DMS53 treated with DMSO at 0.1 percent for 48 hours (cell line): ENCODE data around the gene STAC.
A peak's percentile ranks its signal among the peaks of the same experiment; 100 is the strongest.
"Not testable (repeated sequence)": the region's sequence is repeated elsewhere in the genome, so short reads cannot be mapped to it uniquely, and the experiment has no call there.

Experiments used
- DNase-seq: peaks from one replicate; lab custom pipeline; 2025; ENCODE audit not compliant: unreplicated experiment; lab: John Stamatoyannopoulos, UW

Gene STAC

DNA sequence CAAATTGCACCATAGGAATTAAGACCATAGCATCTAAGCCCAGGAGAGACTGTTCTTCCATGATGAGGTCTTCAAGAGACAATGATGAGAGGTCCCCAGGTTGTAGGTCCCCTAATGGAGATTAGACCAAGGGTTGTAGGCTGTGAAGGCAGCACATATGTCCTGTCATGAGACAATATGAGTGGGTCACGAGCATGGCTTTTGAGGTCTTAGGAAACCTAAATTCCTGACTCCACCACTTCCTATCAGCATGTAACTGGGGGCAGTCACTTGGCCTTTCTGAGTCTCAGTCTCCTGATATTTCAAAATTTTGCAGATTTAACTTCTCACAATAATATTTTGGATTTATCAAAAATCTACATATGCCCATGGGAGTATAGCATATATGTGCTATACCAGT, 31.3 kb downstream of the STAC start:
- DNase-seq, result no peak

DNA sequence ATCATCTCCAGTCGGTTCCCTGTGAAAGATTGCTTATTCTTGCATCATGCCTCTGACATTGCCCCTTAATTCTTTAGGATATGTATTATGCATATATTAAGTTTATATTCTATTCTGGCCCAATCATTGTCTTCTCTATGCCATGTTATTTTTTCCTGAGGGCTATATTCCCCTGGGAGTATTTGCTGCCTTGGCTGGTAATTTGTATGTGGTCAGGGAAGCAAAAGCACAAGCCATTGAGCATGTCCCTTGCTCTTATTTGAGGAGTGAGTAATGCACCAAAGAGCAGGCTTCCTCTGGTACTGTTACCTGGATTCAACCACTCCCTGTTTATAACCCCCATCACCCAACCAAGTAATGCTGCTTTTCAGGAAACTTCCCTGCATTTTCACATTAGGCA, 36.3 kb downstream of the STAC start:
- DNase-seq, result peak; percentile 15

DNA sequence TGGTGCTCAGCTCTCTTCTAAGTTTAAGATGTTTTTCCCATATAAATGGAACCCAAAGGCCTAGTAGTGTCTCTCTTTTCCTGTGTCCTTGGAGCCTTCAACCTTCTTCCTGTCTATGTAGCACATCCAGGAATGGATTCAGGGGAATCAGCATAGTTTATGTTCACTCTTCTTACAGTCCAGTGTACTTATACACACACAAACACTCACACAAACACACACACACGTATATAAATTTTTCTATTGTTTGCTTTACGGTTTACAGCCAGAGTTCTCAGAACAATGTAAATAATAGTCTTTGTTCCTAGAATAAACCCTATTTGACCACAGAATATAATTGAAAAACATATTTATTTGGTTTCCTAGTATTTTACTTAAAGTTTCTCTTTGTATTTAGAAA, 36.9 kb downstream of the STAC start:
- DNase-seq, result peak; percentile 42

DNA sequence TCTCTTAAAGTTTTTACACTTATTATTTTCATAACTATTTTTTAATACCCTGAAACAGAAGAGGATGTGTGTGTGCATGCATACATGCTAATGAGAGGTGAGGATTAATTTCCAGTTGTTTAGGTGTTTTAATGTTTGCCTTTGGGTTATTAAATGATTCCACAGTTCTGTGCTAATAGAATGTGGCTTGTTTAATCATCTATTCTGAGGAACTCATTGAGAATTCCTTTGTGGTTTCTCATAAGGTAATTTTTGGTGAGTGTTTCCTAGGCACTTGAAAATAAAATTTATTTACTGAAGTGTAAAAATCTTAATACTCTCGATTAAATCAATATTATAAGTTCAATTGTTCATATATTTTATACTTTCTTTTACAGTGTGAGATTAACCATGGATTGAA, 38.0 kb downstream of the STAC start:
- no peak for DNase-seq

DNA sequence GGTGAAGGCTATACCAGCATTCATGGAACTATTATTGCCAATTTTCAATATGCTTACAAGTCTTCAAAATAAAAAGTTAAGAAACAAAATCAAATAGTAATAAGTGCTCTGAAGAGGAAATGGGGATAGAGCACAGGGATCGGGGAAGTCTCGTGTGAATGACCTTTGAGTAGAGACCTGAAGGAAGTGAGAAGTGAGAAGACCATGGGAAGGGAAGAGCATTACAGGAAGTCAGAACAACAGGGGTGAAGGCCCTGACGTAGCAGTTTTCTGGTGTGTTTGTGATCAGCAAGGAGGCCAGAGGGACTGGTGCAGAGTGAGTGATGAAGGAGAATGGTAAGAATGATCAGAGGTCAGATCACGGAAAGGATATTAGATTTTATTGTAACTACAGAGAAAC, 48.1 kb downstream of the STAC start:
- no peak for DNase-seq

DNA sequence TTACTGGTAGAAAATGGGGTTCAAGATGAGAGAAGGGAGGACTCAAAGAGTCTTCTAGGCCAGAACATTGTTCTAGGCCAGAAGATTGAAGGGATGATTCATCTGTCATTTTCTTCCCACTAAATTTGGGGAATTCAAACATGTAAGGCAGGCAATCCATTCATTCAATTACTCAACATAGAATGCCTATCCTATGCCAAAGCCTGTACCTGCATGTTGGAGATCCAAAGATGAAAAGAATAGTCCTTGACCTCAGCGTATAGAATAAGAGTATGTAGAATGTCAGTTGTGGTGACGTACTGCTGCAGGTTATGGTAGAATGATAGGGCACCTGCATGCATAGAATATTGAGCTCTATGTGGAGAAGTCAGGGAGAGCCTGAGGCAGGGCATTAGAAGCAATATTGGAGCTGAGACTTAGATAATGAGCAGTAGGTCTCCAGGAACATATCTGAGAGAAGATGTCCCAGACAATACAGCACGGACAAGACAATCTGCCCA, 49.7 kb downstream of the STAC start:
- DNase-seq, result no peak

DNA sequence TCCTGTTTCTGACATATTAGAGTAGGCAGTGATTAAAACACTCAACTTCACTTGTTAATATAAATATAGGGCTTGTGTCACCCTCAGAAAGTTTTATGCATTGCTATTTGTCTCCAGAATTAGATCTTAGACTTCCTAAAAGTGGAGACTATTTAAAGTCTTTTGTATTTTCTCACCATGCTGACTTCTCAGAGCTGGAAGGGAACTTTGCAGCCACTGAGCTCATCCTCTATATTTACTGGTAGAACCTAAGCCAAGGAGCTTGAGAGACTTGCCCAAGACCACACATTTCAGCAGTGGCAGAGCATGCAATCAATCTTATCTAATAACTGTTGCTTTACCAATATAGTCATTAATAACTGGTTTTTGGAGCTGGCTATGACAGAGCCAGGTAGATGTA, 53.2 kb downstream of the STAC start:
- DNase-seq, result no peak

DNA sequence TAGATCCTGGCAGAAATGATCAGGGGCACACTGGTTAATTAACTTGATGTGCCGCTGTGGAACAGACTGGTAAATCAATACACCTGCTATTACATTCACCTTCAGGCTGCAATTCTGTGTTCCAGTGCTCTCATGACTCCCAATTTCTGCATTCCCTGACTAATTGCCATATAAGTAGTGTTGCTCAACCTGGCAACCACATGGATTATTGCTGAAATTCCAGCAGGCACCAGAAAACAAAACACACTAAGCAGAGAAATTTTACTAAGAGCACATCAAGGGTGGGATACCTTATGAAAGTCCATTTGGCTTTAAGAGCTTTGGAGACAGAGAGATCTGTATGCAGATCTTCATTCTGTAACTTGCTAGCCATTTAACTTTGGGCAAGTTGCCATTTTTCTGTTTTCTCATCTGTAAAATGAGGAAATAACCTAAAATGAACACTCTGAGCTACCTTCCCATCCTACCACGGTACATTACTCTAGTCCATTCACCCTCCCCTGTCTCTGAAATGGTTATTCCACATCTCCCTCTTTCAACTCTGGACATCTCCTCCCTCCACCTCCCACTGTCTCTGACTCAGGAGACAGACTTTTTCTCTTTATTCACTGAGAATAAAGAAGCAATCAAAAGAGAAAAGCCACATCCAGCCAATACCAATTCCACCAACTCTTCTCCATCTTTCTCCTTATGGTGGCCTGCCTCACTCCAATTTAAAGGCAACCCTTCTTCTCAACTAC, 54.6 kb downstream of the STAC start:
- DNase-seq, result no peak

DNA sequence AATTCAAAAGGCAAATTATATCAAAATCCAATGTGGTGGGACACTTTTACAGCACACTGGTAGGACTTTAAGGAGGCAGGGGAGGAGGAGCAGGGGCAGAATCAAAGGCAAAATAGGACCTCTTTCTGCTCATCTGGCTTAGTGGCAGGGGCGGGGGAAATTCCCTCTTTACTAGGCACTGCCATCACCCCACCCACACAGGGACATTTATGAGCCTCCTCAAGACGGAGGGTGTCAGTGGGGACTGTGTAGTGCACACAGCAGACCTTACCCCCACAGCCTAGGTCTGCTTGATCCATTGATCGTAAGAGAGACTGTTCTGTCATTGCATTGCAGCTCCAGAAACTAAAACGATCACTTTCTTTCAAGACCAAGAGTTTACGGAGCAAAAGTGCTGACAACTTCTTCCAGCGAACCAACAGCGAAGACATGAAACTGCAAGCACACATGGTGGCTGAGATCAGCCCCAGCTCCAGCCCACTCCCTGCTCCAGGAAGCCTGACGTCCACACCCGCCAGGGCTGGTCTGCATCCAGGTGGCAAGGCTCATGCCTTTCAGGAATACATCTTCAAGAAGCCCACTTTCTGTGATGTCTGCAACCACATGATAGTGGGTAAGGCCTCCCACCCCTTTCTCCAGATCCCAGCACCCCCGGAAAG, 62.9 kb downstream of the STAC start:
- DNase-seq, result no peak

DNA sequence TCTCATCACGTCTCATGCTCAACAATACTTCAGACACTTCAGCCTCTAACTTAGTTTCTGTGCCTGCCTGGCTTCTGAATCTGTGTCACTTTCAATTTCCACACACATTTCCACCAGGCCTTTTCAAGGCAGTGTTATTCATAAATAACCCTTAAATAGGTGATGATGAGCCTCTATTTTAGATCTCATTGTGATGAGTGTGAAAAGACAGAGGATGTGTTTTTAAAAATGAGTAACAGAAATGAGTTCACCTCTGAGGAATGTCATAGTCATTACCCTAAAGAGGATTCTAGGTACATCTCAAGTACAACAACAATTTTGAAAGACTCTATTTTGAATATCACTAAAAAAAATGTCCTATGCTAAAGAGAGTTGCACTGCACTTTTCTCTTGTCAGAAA, 64.6 kb downstream of the STAC start:
- DNase-seq, result no peak

DNA sequence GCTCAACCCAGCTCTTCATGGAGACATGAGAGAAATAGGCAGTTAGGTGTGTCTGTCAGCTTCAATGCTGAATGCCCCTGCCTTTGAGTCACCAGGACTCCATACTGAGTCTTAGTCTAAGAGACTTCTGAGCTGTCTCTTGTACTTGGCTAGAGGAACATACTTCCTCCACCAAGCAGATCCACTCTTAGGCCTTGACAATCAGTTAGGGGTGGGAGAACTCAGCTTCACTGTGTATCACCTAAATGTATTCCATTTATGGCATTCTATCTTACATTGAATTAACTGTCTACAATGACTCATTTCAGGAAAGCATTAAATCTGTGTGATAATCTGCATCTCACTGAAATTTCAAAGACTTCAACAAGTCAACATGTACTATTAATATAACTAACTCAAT, 66.0 kb downstream of the STAC start:
- DNase-seq, result no peak

DNA sequence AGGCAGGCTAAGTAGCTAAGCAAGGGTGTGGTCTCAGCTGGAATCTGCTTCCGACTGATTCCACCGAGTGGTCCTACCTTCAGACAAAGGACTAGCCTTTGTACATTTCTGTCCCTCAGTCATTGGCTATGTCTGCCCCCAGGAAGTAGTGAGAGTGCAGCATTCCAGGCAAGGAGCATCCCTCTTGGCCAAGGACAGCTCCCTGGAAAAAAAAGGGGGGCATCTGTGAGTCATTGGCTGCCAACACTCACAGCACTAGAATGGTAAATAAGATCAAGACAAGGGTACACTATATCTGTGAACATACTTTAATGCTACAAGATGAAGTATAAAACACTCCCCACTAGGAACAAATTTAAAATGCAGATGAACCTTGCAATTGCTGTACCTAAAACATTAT, 66.8 kb downstream of the STAC start:
- DNase-seq, result no peak

DNA sequence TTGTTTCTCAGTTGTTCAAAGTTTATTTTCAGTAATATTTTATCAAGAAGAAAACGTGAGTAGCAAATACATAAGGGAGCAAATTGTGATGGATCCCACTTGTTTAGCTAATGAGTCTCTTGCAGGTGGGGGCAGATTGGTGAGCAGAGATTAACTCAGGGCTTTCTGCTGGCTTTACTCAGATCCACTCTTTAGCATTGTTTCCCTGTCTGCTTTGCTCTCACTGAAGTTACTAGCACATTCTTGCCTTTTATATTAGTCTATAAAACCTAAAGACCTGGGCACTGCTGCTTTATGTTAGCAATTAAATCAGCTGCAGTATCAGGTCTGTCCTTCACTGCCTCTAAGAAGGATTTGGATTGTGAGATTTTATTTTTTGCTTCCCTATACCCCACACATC, 71.5 kb downstream of the STAC start:
- DNase-seq, result no peak

DNA sequence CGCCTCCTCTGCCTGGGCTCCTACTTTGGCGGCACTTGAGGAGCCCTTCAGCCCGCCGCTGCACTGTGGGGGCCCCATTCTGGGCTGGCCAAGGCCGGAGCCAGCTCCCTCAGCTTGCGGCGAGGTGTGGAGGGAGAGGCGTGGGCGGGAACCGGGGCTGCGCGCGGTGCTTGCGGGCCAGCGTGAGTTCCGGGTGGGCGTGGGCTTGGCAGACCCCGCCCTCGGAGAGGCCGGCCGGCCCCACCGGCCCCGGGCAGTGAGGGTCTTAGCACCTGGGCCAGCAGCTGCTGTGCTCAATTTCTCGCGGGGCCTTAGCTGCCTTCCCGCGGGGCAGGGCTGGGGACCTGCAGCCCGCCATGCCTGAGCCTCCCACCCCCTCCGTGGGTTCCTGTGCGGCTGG, 72.9 kb downstream of the STAC start:
- not testable (repeated sequence) for DNase-seq

DNA sequence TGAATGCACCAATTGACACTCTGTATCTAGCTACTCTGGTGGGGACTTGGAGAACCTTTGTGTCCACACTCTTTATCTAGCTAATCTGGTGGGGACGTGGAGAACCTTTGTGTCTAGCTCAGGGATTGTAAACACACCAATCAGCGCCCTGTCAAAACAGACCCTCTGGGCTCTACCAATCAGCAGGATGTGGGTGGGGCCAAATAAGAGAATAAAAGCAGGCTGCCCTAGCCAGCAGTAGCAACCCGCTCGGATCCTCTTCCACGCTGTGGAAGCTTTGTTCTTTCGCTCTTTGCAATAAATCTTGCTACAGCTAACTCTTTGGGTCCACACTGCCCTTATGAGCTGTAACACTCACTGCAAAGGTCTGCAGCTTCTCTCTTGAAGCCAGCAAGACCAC, 73.6 kb downstream of the STAC start:
- DNase-seq, result not testable (repeated sequence)

DNA sequence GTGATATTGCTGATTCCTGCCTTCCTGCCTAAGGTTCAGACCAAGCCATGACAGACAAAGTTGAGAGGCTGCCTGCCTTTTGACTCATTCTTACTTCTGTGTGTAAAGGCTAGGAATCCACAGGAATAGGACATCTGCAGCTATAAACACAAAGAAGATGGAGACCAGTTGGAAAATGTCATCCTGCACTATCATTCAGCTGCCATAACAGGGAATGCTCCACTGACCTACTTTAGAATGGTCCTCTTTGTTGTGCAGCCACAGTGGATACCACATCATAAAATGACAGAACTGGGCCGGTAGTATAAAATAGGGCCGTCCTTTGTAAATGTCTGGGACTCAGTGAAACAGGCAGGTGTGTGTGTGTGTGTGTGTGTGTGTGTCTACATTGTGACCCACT, 75.1 kb downstream of the STAC start:
- DNase-seq, result no peak

DNA sequence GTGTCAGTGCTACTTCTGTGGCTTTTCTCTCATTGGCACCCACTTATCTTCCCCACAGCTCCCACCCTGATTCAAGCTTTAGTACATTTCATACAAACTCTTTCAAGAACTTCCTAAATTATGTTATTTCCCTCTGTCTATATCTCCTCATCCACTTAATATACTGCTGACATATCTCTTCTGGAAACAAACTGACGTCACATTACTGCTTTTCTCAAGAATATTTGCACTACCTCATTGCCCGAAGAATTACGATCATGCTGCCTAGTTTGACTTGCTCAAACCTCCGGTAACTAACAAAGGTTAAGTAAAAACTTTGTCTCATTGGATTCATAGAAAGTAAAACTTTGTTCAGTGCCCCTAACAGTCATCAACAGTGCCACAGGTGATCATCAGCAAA, 76.5 kb downstream of the STAC start:
- DNase-seq, result no peak

DNA sequence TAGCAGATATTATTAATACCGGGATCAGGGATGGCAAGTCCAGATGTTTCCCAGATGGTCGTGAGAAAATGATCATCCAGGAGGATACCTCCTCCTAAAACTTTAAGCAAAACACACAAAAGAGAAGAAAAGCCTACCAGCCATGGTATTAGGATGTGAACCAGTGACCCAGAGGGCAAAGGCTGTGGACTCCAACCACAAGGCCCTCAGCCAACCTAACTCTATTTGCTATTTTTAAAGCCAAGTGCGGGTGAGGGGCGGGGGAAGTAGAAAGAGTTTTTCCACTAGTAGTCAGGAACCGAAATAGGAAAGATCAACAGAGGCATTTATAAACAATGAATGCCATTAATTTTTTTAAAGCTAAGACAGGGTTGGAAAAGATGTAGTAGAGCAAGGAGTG, 77.4 kb downstream of the STAC start:
- no peak for DNase-seq

DNA sequence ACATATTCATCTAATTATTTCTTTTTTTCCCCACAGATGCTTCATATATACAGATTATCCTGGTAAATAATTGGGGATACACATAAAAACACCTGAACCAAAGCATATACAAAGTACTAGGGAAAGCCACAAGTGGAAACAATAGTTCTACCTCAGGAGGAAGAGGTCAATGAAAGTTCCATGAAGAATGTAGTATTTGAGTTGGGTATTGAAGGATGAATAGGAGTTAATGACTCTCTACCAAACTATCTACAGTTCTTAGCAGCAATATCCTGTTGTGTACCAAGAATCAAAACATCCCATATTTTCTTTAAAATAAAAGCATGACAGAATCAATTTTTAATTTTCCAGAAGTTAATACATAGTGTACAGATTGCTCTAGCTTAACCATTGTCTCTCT, 78.9 kb downstream of the STAC start:
- no peak for DNase-seq

DNA sequence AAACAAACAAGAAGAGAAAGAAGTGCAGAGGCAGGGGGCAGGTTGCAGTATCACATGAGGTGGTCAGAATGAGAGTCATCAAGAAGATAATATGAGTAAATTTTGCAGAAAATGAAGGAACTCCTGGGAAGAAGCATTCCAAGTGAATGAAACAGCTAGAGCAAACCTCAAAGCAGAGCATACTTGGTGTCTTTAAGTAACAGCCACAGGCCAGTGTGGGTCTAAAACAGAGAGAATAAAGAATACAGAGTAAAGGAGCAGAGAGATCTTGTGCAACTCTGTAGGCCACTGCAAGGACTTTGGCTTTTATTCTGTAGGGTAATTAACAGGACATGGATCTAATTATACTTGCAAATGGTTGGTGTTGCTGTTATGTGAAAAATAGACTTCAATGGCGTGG, 81.3 kb downstream of the STAC start:
- no peak for DNase-seq

DNA sequence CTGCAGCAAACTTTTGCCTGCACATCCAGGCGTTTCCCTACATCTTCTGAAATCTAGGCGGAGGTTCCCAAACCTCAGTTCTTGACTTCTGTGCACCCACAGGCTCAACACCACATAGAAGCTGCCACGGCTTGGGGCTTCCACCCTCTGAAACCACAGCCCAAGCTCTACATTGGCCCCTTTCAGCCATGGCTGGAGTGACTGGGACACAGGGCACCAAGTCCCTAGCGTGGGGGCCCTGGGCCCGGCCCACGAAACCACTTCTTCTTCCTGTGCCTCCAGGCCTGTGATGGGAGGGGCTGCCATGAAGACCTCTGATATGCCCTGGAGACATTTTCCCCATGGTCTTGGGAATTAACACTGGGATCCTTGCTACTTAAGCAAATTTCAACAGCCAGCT, 91.7 kb downstream of the STAC start:
- DNase-seq, result not testable (repeated sequence)

DNA sequence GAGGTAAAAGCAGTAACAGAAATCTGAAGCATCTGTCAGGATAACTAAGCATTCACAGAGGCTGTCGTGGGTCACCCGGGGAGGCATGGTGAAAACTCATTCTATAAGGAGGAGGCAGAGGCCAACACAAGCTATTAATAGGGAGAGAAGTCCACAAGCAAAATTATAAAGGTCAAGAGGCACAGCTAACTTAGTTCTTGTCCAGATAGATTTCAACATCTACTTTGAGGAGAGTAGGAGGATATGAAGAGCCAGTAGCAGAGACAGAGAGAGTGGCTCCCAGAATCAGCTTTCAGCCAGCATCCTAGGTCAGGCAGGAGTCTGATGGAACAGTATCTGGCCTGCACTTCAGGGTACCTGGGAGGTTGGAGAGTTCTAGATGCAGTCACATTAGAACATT, 95.3 kb downstream of the STAC start:
- DNase-seq, result no peak
